ENCODE data around the gene C9orf85.
A peak's percentile ranks its signal among the peaks of the same experiment; 100 is the strongest.
"Not testable (repeated sequence)": the region's sequence is repeated elsewhere in the genome, so short reads cannot be mapped to it uniquely, and the experiment has no call there.

Gene C9orf85, protein sequence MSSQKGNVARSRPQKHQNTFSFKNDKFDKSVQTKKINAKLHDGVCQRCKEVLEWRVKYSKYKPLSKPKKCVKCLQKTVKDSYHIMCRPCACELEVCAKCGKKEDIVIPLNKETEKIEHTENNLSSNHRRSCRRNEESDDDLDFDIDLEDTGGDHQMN

DNA sequence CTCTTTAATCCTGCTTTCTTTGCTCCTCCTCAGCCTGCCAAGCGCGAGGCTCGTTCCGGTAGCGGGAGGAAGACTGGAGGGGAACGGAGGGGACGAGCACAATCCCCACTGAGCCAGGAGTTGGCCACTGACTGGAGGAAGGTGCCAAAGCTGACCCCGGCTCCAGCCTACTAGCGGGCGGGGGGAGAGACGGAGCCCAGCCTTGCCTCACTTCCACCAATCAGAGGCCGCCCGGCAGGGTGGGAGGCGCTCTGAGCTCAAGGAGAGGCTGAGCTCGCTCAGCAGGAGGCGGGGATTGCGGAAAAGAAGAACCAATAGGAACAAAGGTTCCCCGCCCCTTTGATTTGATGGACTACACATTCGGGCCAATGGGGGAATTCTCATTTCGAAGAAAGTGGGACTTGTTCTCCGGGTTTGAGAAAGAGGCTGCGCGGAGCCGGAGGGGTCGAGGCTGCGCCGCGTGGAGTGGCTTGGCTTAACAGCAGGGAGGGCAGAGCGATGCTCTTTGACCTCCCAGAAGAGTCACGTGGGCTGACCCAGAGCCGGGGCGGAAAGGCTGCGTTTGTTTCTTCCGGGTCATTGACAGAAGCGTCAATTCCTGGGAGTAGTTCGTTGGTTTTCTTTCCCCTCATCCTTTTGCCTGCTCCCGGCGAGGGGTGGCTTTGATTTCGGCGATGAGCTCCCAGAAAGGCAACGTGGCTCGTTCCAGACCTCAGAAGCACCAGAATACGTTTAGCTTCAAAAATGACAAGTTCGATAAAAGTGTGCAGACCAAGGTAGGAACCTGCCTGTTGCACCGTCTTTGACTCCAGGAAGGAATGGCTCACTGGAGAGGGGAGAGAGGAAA, at the start of gene C9orf85, which contains the start of gene ABHD17B:
TSS of gene C9orf85 (plus strand) at position 579 of the 847 bp plus-strand sequence. CDS start at position 675, 96 bp downstream.
TSS of gene ABHD17B (minus strand) at position 133 of the 847 bp plus-strand sequence. CDS start 36,113 bp downstream, outside the sequence.
- peak; percentile 93 to 95 for DNase-seq (ENCODE audit: low read depth in 2 of 2)

DNA sequence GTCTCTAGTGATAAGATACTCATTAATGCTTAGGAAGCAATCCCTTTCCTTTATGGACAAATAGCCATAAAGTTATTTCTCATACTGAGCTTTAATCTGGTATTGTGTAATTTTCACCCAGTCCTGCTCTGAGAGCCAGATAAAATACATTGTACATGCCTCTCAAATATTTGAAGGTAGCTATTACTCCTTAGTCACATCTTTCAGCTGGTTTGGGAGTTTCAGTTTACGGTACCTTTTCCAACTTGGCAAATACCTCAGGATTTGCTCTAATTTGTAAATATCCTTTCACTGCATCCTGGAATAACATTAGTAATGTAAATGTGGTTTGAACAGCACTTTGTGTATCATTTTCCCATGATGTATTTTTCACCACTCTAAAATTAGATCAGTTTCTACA, 47.8 kb upstream of the C9orf85 start:
- DNase-seq (ENCODE audit: low read depth in 2 of 2), result no peak

DNA sequence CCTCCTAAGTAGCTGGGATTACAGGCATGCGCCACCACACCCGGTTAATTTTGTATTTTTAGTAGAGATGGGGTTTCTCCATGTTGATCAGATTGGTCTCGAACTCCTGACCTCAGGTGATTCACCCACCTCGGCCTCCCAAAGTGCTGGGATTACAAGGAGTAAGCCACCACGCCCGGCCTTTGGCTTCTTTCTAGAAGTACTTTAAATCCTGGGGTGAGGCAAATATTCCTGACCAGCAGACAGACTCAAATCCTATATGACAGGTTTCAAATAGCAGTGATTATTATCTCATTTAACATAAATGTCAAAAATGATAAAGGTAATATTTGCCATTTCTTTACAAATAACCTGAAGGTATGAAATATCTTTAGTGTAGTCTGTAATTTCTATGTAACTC, 36.1 kb upstream of the C9orf85 start:
- no peak for DNase-seq (ENCODE audit: low read depth in 2 of 2)

DNA sequence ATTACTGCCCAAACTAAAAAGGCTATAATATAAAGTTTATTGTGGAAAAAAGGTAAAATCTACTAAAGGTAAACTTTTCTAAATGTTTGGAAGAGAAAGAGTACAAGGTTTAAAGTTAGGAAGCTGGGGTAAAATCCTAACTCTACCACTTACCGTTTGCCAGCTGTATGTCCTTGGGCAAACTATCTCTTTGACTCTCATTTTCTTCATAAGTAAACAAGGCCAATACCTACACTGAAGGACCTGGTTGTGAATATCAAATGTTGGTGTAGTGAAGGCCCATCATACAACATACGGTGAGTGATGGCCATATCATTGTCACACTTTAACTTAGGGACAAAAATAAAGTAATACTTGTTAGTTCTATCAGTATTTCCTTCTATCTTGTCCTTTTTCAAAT, 35.3 kb upstream of the C9orf85 start:
- no peak for DNase-seq (ENCODE audit: low read depth in 2 of 2)

DNA sequence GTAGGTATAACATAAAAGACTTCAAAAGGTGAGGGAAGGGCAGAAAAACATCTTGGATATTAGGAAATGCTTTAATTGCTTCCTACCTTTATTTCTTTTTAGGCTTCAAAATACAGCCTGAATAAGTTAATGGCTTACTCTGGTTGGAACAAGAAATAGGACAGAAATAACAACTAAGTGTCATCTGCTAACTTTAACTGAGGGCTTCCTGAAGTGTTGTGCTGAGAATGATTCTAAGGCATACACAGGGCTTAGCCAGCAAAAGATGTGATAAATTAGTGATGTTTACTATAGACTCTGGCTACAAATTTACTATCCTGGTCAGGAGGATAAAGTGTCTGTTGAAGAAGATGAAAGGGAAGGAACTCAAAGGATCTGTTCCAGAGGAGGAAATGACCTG, 34.6 kb upstream of the C9orf85 start:
- DNase-seq (ENCODE audit: low read depth in 2 of 2), result no peak

DNA sequence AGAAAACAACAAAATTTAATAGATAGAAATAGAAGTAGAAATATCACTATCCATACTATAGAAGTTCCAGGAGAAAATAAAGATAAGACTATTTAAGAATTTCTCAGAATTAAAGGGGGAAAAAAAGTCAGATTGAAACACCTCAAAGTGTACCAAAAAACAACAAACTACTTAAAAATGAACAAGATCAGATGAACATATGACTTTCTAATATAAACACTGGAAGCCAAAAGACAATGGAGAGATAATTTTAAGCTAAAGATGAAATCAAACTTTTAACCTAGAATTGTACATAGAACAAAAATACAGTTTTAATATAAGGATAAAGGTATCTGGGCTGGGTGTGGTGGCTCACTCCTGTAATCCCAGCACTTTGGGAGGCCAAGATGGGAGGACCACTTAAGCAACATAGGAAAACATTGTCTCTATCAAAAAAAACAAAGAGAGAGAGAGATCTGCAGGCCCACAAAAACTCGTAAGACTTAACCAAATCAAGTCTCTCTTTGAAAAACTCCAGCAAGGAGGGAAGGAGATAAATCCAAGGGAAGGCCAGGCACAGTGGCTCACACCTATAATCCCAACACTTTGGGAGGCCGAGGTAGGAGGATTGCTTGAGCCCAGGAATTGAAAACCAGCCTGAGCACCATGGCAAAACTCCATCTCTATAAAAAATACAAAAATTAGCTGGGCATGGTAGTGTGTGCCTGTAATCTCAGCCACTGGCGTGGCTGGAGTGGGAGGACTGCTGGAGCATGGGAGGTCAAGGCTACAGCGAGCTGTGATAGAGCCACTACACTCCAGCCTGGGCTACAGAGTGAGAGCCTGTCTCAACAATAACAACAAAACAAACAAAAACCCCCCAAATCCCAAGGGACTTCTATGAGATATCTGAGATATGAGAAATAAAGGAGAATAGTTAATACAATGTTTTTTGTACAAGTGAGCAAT, 32.8 kb upstream of the C9orf85 start:
- no peak for DNase-seq (ENCODE audit: low read depth in 2 of 2)

DNA sequence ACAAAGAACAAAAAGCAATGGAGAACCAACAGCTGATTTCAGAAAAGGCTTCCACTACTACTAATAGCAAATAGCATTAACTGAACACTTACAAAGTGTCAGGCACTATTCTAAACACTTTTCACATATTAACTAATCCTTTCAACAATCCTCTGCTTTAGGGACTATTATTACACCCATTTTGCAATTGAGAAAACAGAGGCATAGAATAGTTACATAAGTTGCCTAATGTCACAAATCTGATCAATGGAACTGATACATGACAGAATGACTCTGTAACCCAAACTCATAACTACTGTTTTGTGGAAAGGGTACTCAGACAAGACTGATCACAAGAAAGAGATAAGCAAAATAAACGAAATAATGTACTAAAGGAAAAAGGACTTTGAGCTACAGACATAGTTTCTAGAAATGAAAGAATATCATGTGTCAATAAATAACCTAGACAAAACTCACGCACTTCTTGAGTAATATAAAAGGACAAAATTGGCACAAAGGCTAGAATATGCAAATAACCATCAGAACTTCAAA, 31.7 kb upstream of the C9orf85 start:
- no peak for DNase-seq (ENCODE audit: low read depth in 2 of 2)

DNA sequence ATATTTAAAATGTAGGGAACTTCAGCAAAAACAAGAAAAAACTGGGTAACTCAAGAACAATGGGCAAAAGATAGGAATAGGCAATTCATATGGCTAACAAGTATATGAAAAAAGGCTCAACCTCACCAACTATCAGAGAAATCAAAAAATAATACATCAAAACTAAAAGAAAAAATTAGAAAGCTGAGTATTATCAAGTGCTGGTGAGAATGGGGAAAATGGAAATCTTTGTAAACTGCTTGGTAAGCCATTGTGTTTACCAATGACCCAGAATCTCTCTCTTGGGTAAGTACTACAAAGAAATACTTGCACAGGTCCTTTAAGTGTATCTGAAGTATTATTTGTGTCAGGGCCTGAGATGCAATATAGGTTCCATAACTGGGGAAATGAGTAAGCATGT, 27.4 kb upstream of the C9orf85 start:
- no peak for DNase-seq (ENCODE audit: low read depth in 2 of 2)

DNA sequence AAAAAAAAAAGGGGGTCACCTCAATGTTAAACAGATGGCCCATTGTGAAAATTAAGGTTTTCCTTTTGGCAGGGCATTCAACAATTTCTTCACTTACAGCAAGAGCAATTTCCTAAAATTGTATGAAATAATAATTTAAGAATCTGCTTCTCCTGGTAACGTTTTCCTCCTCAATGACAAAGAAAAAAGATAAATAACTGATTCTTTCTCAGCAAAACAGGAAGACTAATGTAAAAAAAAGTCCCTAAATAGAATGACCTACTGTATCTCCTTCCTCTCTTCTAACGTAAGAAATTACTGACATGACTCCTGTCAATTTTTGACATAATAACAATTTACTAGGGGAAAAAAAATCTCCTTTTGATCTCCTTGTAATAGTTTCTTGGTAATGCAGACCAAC, 26.0 kb upstream of the C9orf85 start:
- DNase-seq (ENCODE audit: low read depth in 2 of 2), result no peak

DNA sequence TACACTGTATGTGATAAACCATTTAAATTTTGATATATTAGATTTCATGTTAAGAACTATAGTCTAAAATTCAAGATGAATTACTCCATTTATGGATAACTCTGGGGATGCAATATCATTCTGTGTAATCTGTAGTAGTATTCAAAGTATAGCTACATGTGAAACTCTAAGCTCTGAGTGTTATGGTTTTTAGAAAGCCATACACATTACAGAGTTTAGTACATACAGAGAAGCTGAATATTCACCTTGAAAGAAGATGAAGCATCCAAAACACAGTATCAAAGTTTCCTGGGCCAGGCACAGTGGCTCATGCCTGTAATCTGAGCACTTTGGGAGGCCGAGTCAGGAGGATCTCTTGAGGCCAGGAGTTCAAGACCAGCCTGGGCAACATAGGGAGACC, 25.4 kb upstream of the C9orf85 start:
- DNase-seq (ENCODE audit: low read depth in 2 of 2), result no peak

DNA sequence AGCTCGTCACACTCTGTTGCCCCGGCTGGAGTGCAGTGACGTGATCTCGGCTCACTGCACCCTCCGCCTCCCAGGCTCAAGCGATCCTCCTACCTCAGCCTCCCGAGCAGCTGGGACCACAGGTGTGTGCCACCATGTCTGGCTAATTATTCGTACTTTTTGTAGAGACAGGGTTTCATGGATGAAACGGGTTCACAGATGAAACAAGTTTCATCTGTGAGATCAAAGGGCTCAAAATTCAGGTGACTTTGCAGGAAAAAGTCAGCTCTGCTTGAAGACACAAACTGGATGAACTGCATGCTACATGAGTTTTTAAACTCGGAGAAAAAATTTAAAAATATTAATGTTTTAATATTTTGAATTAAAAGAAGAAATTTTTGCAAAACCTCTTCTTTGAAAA, 24.9 kb upstream of the C9orf85 start:
- no peak for DNase-seq (ENCODE audit: low read depth in 2 of 2)

DNA sequence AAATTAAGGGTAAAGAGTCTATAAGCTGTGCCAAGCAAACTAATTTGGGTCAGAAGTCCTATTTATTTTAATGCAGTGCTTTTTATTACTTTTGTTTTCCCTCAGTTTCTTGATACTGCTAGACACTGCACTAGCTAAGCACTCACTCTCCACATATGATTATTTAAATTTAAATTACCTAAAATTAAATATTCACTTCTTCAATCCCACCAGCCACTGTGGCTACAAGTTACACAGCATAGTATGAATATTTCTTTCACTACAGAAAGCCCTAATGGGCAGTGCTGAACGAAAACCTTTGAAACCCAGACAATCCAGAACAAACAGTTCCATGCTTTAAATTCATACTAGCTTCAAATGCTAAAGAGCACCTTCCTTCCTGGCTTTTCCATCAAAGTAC, 24.1 kb upstream of the C9orf85 start:
- no peak for DNase-seq (ENCODE audit: low read depth in 2 of 2)

DNA sequence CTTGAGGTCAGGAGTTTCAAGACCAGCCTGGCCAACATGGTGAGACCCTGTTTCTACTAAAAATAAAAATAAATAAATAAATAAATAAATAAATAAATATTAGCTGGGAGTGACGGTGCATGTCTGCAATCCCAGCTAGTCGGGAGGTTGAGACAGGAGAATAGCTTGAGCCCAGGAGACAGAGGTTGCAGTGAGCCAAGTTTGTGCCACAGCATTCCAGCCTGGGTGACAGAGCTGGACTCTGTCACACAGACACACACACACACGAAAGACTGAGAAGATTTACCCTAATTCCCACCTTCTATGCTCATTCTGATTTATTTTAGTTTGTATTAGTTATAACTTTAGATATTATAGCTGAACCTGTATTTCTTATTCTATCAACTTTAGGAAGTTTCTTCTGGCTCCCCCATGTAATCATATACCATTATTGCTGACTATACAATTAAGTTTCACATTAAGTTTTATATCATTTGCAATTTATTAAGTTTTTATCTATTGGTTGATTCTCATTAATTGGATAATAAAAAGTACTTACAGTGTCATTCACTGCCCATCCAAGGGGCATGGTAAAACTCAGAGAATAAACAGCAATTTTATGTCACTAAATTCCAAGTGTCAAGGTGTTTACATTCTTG, 21.3 kb upstream of the C9orf85 start:
- no peak for DNase-seq (ENCODE audit: low read depth in 2 of 2)

DNA sequence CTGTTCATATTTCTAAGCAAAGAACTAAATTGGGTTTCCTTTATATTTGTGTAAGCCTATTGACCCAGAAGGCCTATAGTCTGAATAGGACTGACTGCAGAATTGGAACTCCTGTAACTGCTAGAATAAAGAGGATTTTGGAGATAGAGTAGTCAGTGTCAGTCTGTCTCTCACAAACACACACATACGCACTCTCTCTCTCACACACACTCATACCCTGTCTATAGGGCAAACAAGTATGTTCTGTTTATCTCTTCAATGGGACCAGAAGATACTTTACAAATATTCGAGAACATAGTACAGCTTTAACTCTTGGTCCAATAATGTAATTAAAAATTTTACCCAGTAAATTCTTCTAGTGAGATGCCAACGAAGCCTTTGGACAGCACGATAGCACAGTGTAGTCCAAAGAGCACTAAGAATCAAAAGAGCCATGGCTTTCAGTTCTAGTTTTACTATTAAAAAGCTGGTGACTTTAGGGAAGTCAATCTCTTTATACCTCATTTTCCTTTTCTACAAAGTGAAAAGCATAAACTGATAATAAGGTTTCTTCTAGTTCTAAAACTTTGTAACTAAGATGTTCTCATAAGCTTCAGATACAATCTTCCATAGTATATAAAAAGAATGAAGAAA, 19.8 kb upstream of the C9orf85 start:
- DNase-seq (ENCODE audit: low read depth in 2 of 2), result no peak

DNA sequence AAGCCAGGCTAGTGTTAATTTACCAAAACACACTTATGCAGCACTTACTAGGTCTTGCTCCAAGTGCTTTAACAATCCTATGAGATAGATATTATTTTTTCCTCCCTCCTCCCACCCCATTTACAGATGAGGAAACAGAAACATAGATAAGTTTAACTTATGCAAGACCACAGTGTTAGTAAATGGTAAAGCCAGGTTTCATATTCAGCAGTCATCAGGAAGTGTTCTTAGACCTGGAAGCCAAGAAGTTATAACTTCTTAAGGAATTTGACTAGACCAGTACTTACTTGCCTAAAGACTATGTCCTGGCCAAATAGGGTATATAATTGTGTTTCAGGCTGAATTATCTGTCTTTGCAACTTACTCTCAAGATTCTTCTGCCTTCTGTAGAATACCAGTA, 16.3 kb upstream of the C9orf85 start:
- DNase-seq (ENCODE audit: low read depth in 2 of 2), result no peak

DNA sequence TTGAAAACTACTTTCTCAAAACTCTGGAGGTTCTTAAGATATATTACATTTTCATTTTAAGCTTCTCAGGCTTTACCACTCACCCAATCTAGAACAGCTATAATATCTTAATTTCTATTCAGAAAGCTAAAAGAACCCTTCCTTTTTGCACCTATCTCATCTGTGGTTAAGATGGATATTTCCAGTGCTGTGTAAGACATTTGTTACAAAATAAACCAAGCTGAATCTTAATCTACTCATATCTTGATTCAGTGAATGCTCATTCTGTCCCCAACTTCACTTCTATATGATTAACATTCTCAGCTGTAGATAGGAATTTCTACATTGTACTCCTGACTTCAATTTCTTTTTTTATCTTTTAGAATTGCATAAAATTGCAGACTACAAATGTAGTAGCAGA, 15.5 kb upstream of the C9orf85 start:
- DNase-seq (ENCODE audit: low read depth in 2 of 2), result no peak

DNA sequence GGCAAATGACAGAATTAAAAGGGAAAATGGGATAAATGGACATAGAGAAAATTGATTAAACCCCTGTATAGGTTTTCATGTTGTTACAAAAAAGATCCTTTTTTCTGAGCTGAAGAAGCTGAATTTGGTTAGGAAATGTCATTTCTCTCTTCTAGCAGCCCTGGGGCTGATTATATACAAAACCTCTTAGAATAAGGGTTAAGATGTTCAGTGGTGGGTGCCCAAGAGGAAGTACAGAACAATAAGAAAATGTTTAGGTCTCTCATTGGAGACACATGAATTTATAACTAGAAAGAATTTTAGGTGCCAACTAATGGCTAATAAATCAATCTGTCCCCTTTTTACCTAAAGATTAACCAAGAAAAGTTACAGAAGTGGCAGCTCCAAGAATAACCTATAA, 14.7 kb upstream of the C9orf85 start:
- DNase-seq (ENCODE audit: low read depth in 2 of 2), result no peak

DNA sequence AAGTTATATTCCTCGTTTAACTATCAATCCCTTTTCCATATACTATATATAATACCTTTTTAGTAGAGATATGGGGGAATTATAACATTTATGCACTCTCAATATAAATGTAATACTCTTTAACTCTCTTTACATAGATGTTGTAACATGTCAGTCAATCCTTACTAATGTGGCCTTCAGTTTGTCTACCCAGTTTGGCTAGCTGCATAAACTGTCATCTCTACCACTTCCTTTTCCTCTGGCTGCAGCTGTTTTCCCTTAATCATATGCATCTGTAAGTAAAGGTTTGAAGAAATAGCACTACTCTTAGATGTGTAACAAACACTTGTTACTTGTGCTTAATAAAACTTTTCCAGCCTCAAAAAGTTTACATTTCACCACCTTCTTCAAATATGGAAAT, 13.9 kb upstream of the C9orf85 start:
- no peak for DNase-seq (ENCODE audit: low read depth in 2 of 2)

DNA sequence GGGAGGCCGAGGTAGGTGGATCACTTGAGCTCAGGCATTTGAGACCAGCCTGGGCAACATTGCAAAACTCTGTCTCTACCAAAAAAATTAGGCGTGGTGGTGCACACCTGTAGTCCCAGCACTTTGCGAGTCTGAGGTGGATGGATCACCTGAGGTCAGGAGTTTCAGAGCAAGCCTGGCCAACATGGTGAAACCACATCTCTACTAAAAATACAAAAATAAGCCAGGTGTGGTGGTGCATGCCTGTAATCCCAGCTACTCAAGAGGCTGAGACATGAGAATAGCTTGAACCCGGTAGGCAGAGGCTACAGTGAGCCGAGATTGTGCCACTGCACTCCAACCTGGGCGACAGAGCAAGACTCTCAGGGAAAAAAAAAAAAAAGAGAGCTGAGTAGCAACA, 12.7 kb upstream of the C9orf85 start:
- DNase-seq (ENCODE audit: low read depth in 2 of 2), result not testable (repeated sequence)

DNA sequence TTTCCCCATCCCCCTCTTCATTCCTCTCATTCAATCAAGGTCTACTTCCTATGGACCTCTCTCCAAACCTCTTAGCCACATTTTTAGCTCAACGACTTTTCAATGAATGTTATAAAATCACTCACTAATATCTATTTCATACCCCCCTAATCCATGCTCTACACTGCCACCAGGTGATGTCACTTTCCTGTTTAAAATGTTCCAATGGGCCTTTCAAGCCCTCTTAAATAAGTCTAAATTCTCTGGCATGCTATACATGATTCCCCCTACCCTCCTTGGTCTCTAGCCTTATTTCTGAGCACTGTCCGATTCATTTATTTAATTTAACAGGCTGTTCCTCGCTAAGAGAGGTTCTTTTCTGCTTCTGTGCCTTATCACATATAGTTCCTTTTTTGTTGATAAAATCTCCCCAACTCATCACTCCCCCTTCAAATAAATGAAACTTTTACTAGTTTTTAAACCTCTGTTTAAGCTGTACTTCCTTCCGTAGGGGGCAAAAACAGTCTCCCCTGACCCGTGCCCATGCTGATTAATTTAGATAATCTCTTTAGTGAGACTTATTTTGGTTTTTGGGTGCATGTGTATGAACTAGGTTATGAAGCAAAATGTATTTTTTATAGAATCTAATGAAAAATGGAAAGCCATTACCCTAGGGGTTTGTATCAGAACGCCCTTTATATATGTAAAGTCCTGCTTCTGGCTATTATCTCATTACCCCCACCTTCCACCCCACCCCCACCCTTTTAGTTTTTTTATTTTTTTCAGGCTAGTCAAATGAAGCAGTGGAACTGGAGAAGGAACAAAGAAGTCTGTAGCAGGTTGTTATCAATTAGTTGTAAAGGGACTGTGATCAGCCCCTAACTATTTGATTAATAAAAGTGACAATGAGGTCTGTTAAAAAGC, 9.5 kb upstream of the C9orf85 start:
- no peak for DNase-seq (ENCODE audit: low read depth in 2 of 2)
